Transverse colon (tissue), 4 donors: ENCODE measurements around the gene PRKAR1B. TPM values are rescaled to one million over a fixed set of nuclear protein-coding genes. Genes with fewer than 3 reads are reported as not detected.
A peak's percentile ranks its signal among the peaks of the same experiment; 100 is the strongest.

ENCODE experiments used
- DNase-seq: peaks from one replicate; pipeline ENCODE4 v3.0.0-alpha.2; 2019
- H3K27ac ChIP-seq, 4 donors: fragments of 200-600 bp; sonication (generic); 2 replicates each; pipeline ENCODE4 v1.5.1; 2016 to 2018; ENCODE audit warnings: inconsistent platforms in 4 of 4
- H3K27me3 ChIP-seq: fragments of 200-600 bp; sonication (generic); 2 replicates; pipeline ENCODE4 v1.5.1; 2017; ENCODE audit warnings: inconsistent platforms
- H3K36me3 ChIP-seq, 4 donors: fragments of 200-600 bp; sonication (generic); 2 replicates each; pipeline ENCODE4 v1.5.1; 2017 to 2019; ENCODE audit warnings: inconsistent platforms in 4 of 4
- H3K4me1 ChIP-seq, 4 donors: fragments of 200-600 bp; sonication (generic); 2 replicates each; pipeline ENCODE4 v1.5.1; 2017 to 2020; ENCODE audit warnings: inconsistent platforms in 4 of 4
- H3K4me3 ChIP-seq, 4 donors: fragments of 200-600 bp; sonication (generic); 1 replicate in 1 of 4; 2 replicates in 3 of 4; pipeline versions ENCODE4 v1.5.1 to v1.6.1; 2017 to 2019; ENCODE audit warnings: inconsistent platforms in 4 of 4
- H3K9me3 ChIP-seq, 2 donors: fragments of 200-600 bp; sonication (generic); 2 replicates each; pipeline ENCODE4 v1.5.1; 2017 to 2019; ENCODE audit warnings: inconsistent platforms in 2 of 2
- EP300 ChIP-seq: sonication (generic); formaldehyde crosslinking; IDR thresholded peaks from one replicate; pipeline ENCODE4 v1.6.1; 2017; ENCODE audit warnings: antibody characterized with exemption, low read depth
- POLR2A ChIP-seq: fragments of 450-650 bp; IDR thresholded peaks from one replicate; pipeline ENCODE4 v1.6.1; 2016; ENCODE audit warnings: antibody characterized with exemption, mild to moderate bottlenecking, moderate library complexity
- POLR2AphosphoS5 ChIP-seq, 3 donors: sonication (generic); formaldehyde crosslinking; IDR thresholded peaks; one replicate each; pipeline ENCODE4 v1.6.1; 2016; ENCODE audit warnings: antibody characterized with exemption in 3 of 3
- WGBS, 2 donors: methylation state at CpG; one replicate each; pipeline ENCODE4 v1.1.5; 2018; ENCODE audit warnings: low coverage in 1 of 2; 5-methylcytosine and 5-hydroxymethylcytosine counted together
- in situ Hi-C, 4 donors: fragments of 200-750 bp; cut with MboI; loops; one replicate each; pipeline versions ENCODE4 v1.15.0 to v1.15.1; 2017; ENCODE audit warnings: low sequenced_read_pairs in 3 of 4, low pct_ligation_motif_present in 1 of 4, low pct_unique_long_range_greater_than_20kb in 1 of 4
- intact Hi-C: fragments of 100-400 bp; cut with DNase I; formaldehyde crosslinking; loops from one replicate; pipeline ENCODE4 v1.15.1; 2023; ENCODE audit warnings: low total_unique reads
- total RNA-seq, 4 donors: library from RNA; depleted of rRNA; stranded (reverse); fragments of >200 nt; gene quantifications; one replicate each; pipeline ENCODE4 v1.1.0, GENCODE V29; 2016
- TF ChIP-seq, protein P1 (sequence below), 5 experiments: fragments of 200-600 bp in 3 of 5; fragments of 450-650 bp in 2 of 5; sonication (generic) in 3 of 5; IDR thresholded peaks; 1 replicate in 2 of 5; 2 replicates in 3 of 5; pipeline ENCODE4 v1.5.1; 2016 to 2017; ENCODE audit warnings: antibody characterized with exemption in 5 of 5, inconsistent platforms in 3 of 5, mild to moderate bottlenecking in 2 of 5, moderate library complexity in 1 of 5

The PRKAR1B gene
- total RNA-seq, 4 donors from 2014 or later, result 15.7 to 53.9 (median 16.9) TPM

DNA sequence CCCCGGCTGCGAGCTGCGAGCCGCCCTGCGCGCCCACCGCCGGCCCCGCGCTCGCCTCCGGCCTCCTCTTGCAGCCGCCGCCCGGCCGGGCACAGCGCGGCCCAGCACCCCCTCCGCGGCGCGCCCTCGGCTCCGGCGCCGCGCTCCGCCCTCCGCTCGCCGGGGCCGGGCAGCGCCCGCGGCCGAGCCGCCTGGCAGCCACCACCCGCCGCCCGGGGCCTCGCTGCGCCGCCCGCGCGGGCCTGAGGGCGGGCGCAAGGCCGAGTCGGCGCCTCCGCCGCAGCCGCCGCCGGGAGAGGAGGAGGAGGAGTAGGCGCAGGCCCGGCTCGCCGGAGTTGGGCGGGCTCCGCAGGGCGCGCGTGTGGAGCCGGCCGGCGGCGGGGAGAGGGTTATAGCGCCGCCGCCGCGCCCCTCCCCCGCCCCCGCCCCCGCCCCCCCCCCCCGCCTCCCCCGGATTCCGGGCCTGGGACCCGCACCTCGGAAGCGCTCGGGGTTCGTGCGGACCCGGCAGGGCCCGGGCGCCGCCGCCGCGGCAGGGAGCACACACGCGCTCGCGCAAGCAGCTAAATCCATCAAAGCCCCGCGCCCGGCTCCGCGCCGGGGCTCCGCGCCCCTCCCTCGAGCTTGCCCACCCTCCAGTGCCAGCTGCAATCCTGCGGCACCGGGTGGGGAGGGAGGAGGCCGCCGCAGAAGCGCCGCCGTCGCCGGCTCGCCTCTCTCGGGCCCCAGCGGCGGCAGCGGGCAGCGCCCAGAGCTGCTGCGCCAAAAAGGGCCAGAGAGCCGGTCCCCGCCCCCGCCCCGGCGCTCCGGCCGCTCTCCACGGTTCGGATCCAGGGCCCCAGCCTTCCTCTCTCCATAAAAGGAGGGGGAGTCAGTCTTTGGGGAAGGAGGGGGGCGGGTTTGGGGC lies 207.3 kb downstream of the PRKAR1B start, which contains the start of gene PDGFA:
Gene PDGFA, minus strand, starts transcription at position 363 of the 907 bp plus-strand sequence. CDS start 845 bp downstream, outside the sequence.
- Histone ChIP-seq H3K27me3 (peaks cover 37% of the 10 kb centered on the region), H3K27ac (peak within 1 kb of the TSS; percentile 95 to 98 (median 96)), H3K4me1 (peaks cover 38 to 61% (median 53%) of the 10 kb centered on the region in 4 donors), H3K9me3 (no peaks in the 10 kb centered on the region), H3K4me3 (peak within 1 kb of the TSS; percentile 77 to 90 (median 84)), H3K36me3 (no peaks in the 10 kb centered on the region)
- intact Hi-C loops, result loop anchor here (10.0 kb wide), 2 partner anchors 205 to 255 kb away; partner anchors contain the start of genes DNAAF5 and PRKAR1B
- in situ Hi-C loops, result no loop called here
- 0% methylated on average over 30 of the region's 132 CpGs; no CpG with 5 or more reads in 1 of the 2 donors for WGBS, 2 donors
- peak; percentile 48 for DNase-seq
- TF ChIP-seq POLR2AphosphoS5 (IDR thresholded peaks at IDR 0.05) (peak; percentile 8 to 51 (median 38)), POLR2A (no peak)
- TF ChIP-seq, protein P1, sequence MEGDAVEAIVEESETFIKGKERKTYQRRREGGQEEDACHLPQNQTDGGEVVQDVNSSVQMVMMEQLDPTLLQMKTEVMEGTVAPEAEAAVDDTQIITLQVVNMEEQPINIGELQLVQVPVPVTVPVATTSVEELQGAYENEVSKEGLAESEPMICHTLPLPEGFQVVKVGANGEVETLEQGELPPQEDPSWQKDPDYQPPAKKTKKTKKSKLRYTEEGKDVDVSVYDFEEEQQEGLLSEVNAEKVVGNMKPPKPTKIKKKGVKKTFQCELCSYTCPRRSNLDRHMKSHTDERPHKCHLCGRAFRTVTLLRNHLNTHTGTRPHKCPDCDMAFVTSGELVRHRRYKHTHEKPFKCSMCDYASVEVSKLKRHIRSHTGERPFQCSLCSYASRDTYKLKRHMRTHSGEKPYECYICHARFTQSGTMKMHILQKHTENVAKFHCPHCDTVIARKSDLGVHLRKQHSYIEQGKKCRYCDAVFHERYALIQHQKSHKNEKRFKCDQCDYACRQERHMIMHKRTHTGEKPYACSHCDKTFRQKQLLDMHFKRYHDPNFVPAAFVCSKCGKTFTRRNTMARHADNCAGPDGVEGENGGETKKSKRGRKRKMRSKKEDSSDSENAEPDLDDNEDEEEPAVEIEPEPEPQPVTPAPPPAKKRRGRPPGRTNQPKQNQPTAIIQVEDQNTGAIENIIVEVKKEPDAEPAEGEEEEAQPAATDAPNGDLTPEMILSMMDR (IDR thresholded peaks at IDR 0.05), result peak; percentile 8 to 62 (median 30)

DNA sequence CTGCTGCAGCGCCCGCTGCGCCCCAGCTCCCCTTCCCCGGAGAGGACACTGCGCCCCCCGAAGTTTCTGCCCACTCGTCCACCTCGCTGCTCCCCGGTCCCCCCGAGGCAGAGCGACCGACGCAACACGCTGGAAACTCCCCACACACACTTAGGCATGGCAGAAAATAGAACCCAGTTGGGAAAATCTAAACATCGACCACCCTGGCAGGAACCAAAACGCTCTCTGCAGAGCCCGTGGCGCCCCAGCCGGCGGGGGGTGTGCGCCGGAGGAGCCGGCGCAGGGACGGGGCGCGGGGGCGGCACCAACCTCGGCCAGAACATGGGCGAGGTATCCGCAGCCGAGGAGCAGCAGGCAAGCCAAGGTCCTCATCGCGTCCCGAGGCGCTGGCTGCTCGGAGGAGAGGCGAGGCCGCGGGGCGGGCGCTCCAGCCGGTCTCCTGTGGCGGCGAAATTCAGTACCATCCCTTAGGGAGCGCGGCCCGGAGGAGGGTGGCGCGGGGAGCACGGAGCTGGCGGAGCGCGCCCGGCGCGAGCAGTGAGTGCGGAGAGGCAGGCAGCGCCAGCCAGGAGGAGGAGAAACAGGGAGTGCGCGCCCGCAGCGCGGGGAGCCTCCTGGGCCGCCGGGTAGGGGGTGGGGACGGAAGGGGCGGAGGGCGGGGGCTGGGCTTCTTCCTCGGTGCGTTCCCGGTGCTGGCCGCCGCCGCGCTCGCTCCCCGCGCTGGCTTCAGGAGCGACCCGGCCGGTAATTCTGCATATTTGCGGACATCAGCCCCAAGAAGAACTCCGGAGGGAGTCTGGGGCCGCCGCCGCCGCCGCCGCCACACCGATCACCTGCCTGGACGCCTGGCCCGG lies 208.2 kb downstream of the PRKAR1B start:
- TF ChIP-seq, protein P1 (IDR thresholded peaks at IDR 0.05), result peak in 1 of 5 experiments; percentile 32
- TF ChIP-seq EP300, result no peak
- TF ChIP-seq POLR2A, result peak; percentile 93
- TF ChIP-seq POLR2AphosphoS5 (IDR thresholded peaks at IDR 0.05), result peak; percentile 87 to 96 (median 96)
- Histone ChIP-seq H3K9me3 (no peaks in the 10 kb centered on the region), H3K4me1 (peaks cover 38 to 67% (median 61%) of the 10 kb centered on the region in 4 donors), H3K27ac (peak overlapping the region; percentile 95 to 98 (median 96)), H3K4me3 (peak overlapping the region; percentile 77 to 90 (median 84)), H3K27me3 (peaks cover 37% of the 10 kb centered on the region), H3K36me3 (no peaks in the 10 kb centered on the region)
- DNase-seq, result peak; percentile 88
- 2% methylated on average over 39 of the region's 93 CpGs; no CpG with 5 or more reads in 1 of the 2 donors for WGBS, 2 donors
- intact Hi-C loops (loop anchor here (10.0 kb wide), 2 partner anchors 206 to 256 kb away; partner anchors contain the start of genes DNAAF5 and PRKAR1B), in situ Hi-C loops (no loop called here)

DNA sequence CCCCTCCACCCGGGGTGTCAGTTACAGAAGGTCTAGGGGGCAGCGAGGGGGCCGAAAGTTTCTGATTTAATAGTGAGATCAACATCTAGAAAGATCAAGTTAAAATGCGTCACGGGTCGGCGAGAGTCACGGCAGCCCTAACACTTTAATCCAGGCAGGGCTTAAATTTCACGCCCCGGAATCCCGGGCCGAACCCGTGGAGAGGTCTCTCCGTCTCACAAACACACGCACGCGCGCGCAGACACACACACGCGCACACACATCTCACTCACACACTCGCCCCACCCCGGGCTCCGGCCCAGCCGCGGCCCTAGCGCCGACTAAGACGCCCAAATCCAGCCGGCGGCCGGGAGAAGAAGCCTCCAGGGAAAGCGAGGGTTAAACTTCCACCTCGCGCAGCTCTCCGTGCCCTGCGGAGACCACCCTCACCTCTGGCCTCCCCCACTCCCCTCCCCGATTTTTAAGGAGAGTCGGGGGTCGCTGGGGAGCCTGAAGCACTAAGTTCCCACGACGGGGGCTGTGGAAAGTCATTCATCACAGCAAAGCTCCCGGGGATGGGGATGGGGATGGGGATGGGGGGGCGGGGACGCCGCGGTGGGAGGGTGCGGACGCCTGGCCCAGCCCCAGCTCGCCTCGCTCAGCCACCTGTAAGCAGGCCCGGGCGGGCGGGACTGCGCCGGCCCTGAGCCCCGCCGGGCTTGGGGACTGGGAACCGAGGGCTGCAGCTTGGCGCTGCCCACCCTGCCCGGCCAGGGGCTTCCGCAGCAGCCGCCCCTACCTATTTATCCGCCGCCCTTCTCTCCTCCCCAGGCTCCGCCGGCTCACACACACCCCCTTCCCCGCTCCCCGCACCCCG lies 209.1 kb downstream of the PRKAR1B start:
- intact Hi-C loops (loop anchor here (10.0 kb wide), 2 partner anchors 207 to 257 kb away; partner anchors contain the start of genes DNAAF5 and PRKAR1B), in situ Hi-C loops (no loop called here)
- WGBS, 2 donors, result 1% methylated on average over 50 of the region's 70 CpGs; no CpG with 5 or more reads in 1 of the 2 donors
- H3K36me3 ChIP-seq, result no peaks in the 10 kb centered on the region
- TF ChIP-seq, protein P1 (IDR thresholded peaks at IDR 0.05), result no peak
- TF ChIP-seq POLR2A, result no peak
- peak in 1 of 3 donors; percentile 47 for TF ChIP-seq POLR2AphosphoS5 (IDR thresholded peaks at IDR 0.05)
- no peak for TF ChIP-seq EP300
- H3K27me3 ChIP-seq, result peaks cover 29% of the 10 kb centered on the region
- H3K27ac ChIP-seq, result peak overlapping the region; percentile 95 to 98 (median 96)
- H3K4me3 ChIP-seq, result peak overlapping the region; percentile 77 to 90 (median 84)
- H3K9me3 ChIP-seq, result no peaks in the 10 kb centered on the region
- H3K4me1 ChIP-seq, result peaks cover 45 to 75% (median 70%) of the 10 kb centered on the region in 4 donors
- DNase-seq, result peak; percentile 73
